ENCODE results near the gene USP5.

DNA sequence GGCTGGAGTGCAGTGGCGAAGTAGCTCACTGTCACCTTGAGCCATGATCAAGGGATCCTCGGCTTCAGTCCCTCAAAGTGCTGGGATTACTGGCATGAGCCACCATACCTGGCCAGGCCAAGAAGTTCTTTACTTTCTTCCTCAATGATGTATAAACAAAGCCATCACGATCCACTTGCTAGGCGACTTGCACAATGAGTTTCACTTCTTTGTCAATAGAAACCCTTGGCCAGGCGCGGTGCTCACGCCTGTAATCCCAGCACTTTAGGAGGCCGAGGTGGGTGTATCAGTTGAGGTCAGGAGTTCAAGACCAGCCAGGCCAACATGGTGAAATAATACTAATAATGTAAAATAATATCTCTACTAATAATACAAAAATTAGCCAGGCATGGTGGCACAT lies 35.5 kb downstream of the USP5 start:
- TF ChIP-seq, protein P1, sequence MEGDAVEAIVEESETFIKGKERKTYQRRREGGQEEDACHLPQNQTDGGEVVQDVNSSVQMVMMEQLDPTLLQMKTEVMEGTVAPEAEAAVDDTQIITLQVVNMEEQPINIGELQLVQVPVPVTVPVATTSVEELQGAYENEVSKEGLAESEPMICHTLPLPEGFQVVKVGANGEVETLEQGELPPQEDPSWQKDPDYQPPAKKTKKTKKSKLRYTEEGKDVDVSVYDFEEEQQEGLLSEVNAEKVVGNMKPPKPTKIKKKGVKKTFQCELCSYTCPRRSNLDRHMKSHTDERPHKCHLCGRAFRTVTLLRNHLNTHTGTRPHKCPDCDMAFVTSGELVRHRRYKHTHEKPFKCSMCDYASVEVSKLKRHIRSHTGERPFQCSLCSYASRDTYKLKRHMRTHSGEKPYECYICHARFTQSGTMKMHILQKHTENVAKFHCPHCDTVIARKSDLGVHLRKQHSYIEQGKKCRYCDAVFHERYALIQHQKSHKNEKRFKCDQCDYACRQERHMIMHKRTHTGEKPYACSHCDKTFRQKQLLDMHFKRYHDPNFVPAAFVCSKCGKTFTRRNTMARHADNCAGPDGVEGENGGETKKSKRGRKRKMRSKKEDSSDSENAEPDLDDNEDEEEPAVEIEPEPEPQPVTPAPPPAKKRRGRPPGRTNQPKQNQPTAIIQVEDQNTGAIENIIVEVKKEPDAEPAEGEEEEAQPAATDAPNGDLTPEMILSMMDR (IDR thresholded peaks at IDR 0.05; ENCODE audit: poor library complexity, severe bottlenecking), result no peak
- TF ChIP-seq EP300 (conservative IDR thresholded peaks at IDR 0.05; ENCODE audit: poor library complexity, severe bottlenecking) (no peak), RAD21 (conservative IDR thresholded peaks at IDR 0.05) (no peak), MXI1 (conservative IDR thresholded peaks at IDR 0.05; ENCODE audit: poor library complexity, severe bottlenecking) (no peak), EZH2 (IDR thresholded peaks at IDR 0.05; ENCODE audit: borderline replicate concordance, insufficient read depth, low read length, poor library complexity, severe bottlenecking) (no peak), TAF1 (IDR thresholded peaks at IDR 0.05; ENCODE audit: low read depth) (no peak)
